OCI-LY7 (cell line): Measurements from ENCODE around the gene DNM2. TPM values are rescaled to one million over a fixed set of nuclear protein-coding genes. Genes with fewer than 3 reads are reported as not detected.

ENCODE experiments used
- BruUV-seq: library from RNA; stranded (reverse); fragments of 400-500 nt; replicated peaks from 2 replicates; lab custom pipeline; 2021; lab: Mats Ljungman, UMichigan
- CTCF ChIA-PET: fragments of 300-600 bp; sonication (Branson Sonifier 250); formaldehyde crosslinking; loops from one replicate; lab custom pipeline; 2022; ENCODE audit warnings: antibody characterized with exemption; ENCODE audit not compliant: unreplicated experiment; lab: Charles Lee
- POLR2A ChIA-PET: fragments of 300-600 bp; sonication (Branson Sonifier 250); formaldehyde crosslinking; loops from one replicate; lab custom pipeline; 2022; ENCODE audit warnings: antibody characterized with exemption; lab: Charles Lee
- DNase-seq: peaks from one replicate; pipeline ENCODE4 v3.0.0-alpha.2; 2015; ENCODE audit warnings: low spot score
- H2AFZ ChIP-seq: fragments of 200-600 bp; sonication (generic), shearing (Covaris generic); 2 replicates; pipeline ENCODE4 v1.6.1; 2014; ENCODE audit warnings: mild to moderate bottlenecking, antibody characterized with exemption, low read length, moderate library complexity
- H3K27ac ChIP-seq: fragments of 200-600 bp; sonication (generic); 2 replicates; pipeline ENCODE4 v1.5.1; 2014; ENCODE audit warnings: mixed run types, low read depth, mild to moderate bottlenecking, moderate library complexity, low read length, inconsistent platforms; ENCODE audit not compliant: poor library complexity, severe bottlenecking
- H3K36me3 ChIP-seq: fragments of 200-600 bp; sonication (generic); 2 replicates; pipeline ENCODE4 v1.6.1; 2014; ENCODE audit warnings: mild to moderate bottlenecking, antibody characterized with exemption, low read length, moderate library complexity, mixed read lengths; ENCODE audit not compliant: insufficient read depth
- H3K4me1 ChIP-seq: fragments of 200-600 bp; sonication (generic); 2 replicates; pipeline ENCODE4 v1.5.1; 2014; ENCODE audit warnings: mild to moderate bottlenecking, low read length; ENCODE audit not compliant: insufficient read depth, poor library complexity, severe bottlenecking
- H3K4me2 ChIP-seq: fragments of 200-600 bp; sonication (generic); 2 replicates; pipeline ENCODE4 v1.6.1; 2014; ENCODE audit warnings: mild to moderate bottlenecking, low read length
- H3K4me3 ChIP-seq: fragments of 200-600 bp; sonication (generic); 2 replicates; pipeline ENCODE4 v1.5.1; 2014; ENCODE audit warnings: mild to moderate bottlenecking, low read depth, low read length; ENCODE audit not compliant: poor library complexity, severe bottlenecking
- H3K79me2 ChIP-seq: fragments of 200-600 bp; sonication (generic); 2 replicates; pipeline ENCODE4 v1.6.1; 2016; ENCODE audit warnings: low read depth, mild to moderate bottlenecking, low read length, moderate library complexity, mixed read lengths; ENCODE audit not compliant: insufficient read depth
- H3K9me2 ChIP-seq: fragments of 200-600 bp; sonication (generic); 2 replicates; pipeline ENCODE4 v1.6.1; 2016; ENCODE audit warnings: mild to moderate bottlenecking, low read length, mixed read lengths; ENCODE audit not compliant: insufficient read depth
- H3K9me3 ChIP-seq: fragments of 200-600 bp; sonication (generic); 2 replicates; pipeline ENCODE4 v1.6.1; 2014; ENCODE audit warnings: mild to moderate bottlenecking, mixed run types, low read length, mixed read lengths
- H4K20me1 ChIP-seq: fragments of 200-600 bp; sonication (generic); 2 replicates; pipeline ENCODE4 v1.6.1; 2014; ENCODE audit warnings: mild to moderate bottlenecking, antibody characterized with exemption, low read length, moderate library complexity, mixed read lengths; ENCODE audit not compliant: insufficient read depth
- EZH2phosphoT487 ChIP-seq: fragments of 200-600 bp; sonication (generic); IDR thresholded peaks from 2 replicates; pipeline ENCODE4 v1.6.1; 2018; ENCODE audit warnings: low read depth, borderline replicate concordance, mild to moderate bottlenecking, mixed run types, antibody characterized with exemption, low read length, moderate library complexity, mixed read lengths
- intact Hi-C: fragments of 100-400 bp; cut with micrococcal nuclease; formaldehyde crosslinking; loops from one replicate; pipeline ENCODE4 v1.10.0; 2022; ENCODE audit not compliant: unreplicated experiment
- total RNA-seq, 2 experiments: library from RNA; depleted of rRNA in 1 of 2; stranded (reverse); fragments of >200 nt in 1 of 2; shearing (Covaris generic) in 1 of 2; gene quantifications; 2 replicates each; pipeline ENCODE4 v1.2.3, GENCODE V29; 2014 to 2022
- TF ChIP-seq, protein P1 (sequence below): fragments of 200-600 bp; sonication (generic); conservative IDR thresholded peaks from 2 replicates; pipeline ENCODE4 v1.5.1; 2014; ENCODE audit warnings: mild to moderate bottlenecking, antibody characterized with exemption, low read length, moderate library complexity, mixed read lengths

The DNM2 gene
- total RNA-seq, 2 experiments from 2014 or later = 139 to 165 TPM

DNA sequence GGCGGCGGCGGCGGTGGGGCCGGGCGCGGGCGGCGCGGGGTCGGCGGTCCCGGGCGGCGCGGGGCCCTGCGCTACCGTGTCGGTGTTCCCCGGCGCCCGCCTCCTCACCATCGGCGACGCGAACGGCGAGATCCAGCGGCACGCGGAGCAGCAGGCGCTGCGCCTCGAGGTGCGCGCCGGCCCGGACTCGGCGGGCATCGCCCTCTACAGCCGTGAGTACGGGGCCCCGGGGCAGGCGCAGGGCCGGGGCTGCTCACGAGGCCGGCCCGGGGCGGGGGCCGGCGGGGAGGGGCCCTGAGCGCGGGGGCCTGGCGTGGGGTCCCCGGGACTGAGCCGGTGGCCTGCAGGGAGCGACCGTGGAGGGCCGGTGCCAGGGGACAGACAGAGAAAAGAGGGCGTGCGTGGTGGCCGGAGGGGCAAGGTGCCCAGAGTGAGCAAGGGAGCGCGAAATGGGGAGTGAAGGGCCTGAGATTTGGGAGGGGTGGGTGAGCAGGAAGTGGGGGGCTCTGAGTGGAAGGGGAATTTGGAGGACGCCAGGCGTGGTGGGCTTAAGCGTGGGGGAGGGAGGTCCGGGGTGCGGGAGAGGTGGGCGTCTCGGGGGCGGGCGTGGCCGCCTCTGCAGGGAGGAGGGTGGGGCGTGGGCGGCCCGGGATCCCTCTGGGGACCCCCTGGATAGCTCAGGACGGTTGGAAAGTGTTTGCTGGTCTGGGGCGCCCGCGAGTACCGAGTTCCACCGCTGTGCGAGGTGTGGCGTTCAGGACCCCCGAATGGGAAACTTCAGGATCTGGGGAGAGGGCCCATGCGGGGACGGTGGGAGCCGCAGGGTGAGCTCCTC, 154.0 kb downstream of the DNM2 start:
- Histone ChIP-seq H3K27ac (peak overlapping the region; percentile 82), H3K4me2 (peak overlapping the region; percentile 90), H2AFZ (no peak overlapping the region; the same call in 1 of the 2 replicates), H3K79me2 (peaks cover 52% of the 10 kb centered on the region), H3K4me1 (peaks cover 62% of the 10 kb centered on the region), H3K9me3 (no peaks in the 10 kb centered on the region), H4K20me1 (no peaks in the 10 kb centered on the region), H3K9me2 (no peaks in the 10 kb centered on the region), H3K4me3 (peak overlapping the region; percentile 99), H3K36me3 (peaks cover 17% of the 10 kb centered on the region)
- DNase-seq = peak; percentile 54
- CTCF ChIA-PET = interaction anchor here (1.8 kb wide), 1 partner anchor 16 kb away, joined by 9 read pairs; no protein-coding TSS in a partner anchor
- POLR2A ChIA-PET = interaction anchor here (0.5 to 3.5 kb wide), 4 partner anchors 17 to 294 kb away, joined by 3 to 34 read pairs (median 5); no protein-coding TSS in a partner anchor
- TF ChIP-seq, protein P1, sequence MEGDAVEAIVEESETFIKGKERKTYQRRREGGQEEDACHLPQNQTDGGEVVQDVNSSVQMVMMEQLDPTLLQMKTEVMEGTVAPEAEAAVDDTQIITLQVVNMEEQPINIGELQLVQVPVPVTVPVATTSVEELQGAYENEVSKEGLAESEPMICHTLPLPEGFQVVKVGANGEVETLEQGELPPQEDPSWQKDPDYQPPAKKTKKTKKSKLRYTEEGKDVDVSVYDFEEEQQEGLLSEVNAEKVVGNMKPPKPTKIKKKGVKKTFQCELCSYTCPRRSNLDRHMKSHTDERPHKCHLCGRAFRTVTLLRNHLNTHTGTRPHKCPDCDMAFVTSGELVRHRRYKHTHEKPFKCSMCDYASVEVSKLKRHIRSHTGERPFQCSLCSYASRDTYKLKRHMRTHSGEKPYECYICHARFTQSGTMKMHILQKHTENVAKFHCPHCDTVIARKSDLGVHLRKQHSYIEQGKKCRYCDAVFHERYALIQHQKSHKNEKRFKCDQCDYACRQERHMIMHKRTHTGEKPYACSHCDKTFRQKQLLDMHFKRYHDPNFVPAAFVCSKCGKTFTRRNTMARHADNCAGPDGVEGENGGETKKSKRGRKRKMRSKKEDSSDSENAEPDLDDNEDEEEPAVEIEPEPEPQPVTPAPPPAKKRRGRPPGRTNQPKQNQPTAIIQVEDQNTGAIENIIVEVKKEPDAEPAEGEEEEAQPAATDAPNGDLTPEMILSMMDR = 0 out of 2 replicates have a peak, but pooled peaks have one; percentile 35
- no peak for TF ChIP-seq EZH2phosphoT487
- intact Hi-C loops = loop anchor here (1.0 to 10.0 kb wide), 3 partner anchors 16 to 307 kb away; partner anchors contain the start of genes CDKN2D, KRI1, TIMM29 and YIPF2
- BruUV-seq = no TSS peak

DNA sequence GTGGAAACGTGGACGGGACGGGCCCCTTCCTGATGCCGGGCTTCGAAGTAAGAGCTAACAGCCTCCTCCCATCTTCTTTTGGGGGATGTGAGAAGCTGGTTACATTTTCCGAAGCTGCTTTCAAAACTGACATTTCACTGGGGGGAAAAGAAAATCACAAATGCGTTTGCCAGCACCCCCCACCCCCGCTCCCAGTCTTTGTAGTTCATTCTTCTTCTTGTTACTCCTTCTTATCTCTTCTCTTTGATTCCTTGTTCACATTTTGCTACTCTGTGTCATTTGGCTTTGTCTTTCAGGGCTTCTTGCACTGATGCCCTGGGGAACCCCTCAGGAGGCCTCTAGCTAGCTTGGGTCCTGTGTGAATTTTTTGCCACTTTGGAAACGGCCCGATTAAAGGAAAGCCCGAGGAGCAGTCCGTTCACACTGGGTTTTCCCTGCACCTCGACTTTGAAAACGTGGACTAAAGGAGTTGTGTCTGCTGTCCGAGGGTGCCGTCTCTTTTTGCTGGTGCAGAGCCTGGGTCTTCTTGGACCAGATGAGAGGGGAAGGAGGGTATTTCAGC, 154.7 kb downstream of the DNM2 start:
- BruUV-seq = no TSS peak
- peak overlapping the region; percentile 99 for H3K4me3 ChIP-seq
- H3K4me2 ChIP-seq = peak overlapping the region; percentile 90
- H3K27ac ChIP-seq = peak overlapping the region; percentile 82
- H3K36me3 ChIP-seq = peaks cover 17% of the 10 kb centered on the region
- no peak overlapping the region for H2AFZ ChIP-seq
- no peaks in the 10 kb centered on the region for H3K9me3 ChIP-seq
- CTCF ChIA-PET = interaction anchor here (0.5 to 1.8 kb wide), 3 partner anchors 8 to 16 kb away, joined by 3 to 9 read pairs (median 4); no protein-coding TSS in a partner anchor
- no peaks in the 10 kb centered on the region for H4K20me1 ChIP-seq
- no peak for DNase-seq
- no peaks in the 10 kb centered on the region for H3K9me2 ChIP-seq
- peaks cover 61% of the 10 kb centered on the region for H3K4me1 ChIP-seq
- POLR2A ChIA-PET = interaction anchor here (0.6 to 3.5 kb wide), 5 partner anchors 16 to 695 kb away, joined by 3 to 34 read pairs (median 5); no protein-coding TSS in a partner anchor
- peaks cover 59% of the 10 kb centered on the region for H3K79me2 ChIP-seq
- no peak for TF ChIP-seq EZH2phosphoT487
- TF ChIP-seq, protein P1 = peak; percentile 11; the same call in 1 of the 2 replicates
- intact Hi-C loops = loop anchor here (10.0 kb wide), 1 partner anchor 308 kb away; the partner anchor contains the start of genes CDKN2D and KRI1
